Osteoblast (primary cell): ENCODE measurements around the gene NOC2L. TPM values are rescaled to one million over a fixed set of nuclear protein-coding genes. Genes with fewer than 3 reads are reported as not detected.

Experiments used
- DNase-seq: peaks from one replicate; pipeline ENCODE4 v3.0.0; 2011; ENCODE audit warnings: low spot score, mixed read lengths; ENCODE audit not compliant: insufficient read length; ENCODE audit errors: missing footprints
- H2AFZ ChIP-seq: 2 replicates; pipeline ENCODE4 v1.6.0; 2011; ENCODE audit warnings: mild to moderate bottlenecking, low read length
- H3K27ac ChIP-seq: 2 replicates; pipeline ENCODE4 v1.5.1; 2011; ENCODE audit warnings: mild to moderate bottlenecking, low read depth, low read length, moderate library complexity
- H3K27me3 ChIP-seq: 2 replicates; pipeline ENCODE4 v1.6.0; 2012; ENCODE audit warnings: mild to moderate bottlenecking, control low read depth, inconsistent platforms, low read length, moderate library complexity; ENCODE audit not compliant: insufficient read depth
- H3K36me3 ChIP-seq: 2 replicates; pipeline ENCODE4 v1.5.1; 2011; ENCODE audit warnings: mild to moderate bottlenecking, low read length, control low read depth, moderate library complexity; ENCODE audit not compliant: insufficient read depth
- H3K4me1 ChIP-seq: 2 replicates; pipeline ENCODE4 v1.5.1; 2011; ENCODE audit warnings: mild to moderate bottlenecking, low read length, control low read depth, moderate library complexity; ENCODE audit not compliant: insufficient read depth
- H3K4me2 ChIP-seq: 2 replicates; pipeline ENCODE4 v1.6.0; 2011; ENCODE audit warnings: mild to moderate bottlenecking, low read length; ENCODE audit not compliant: insufficient read depth
- H3K4me3 ChIP-seq: fragments of 200-600 bp; sonication (generic); 3 replicates; pipeline ENCODE4 v1.5.1; 2012; ENCODE audit warnings: mild to moderate bottlenecking, low read length, inconsistent platforms; ENCODE audit not compliant: insufficient read depth
- H3K79me2 ChIP-seq: 2 replicates; pipeline ENCODE4 v1.6.0; 2012; ENCODE audit warnings: mild to moderate bottlenecking, low read length, control low read depth, inconsistent platforms; ENCODE audit not compliant: insufficient read depth
- H3K9me3 ChIP-seq: 2 replicates; pipeline ENCODE4 v1.5.1; 2011; ENCODE audit warnings: low read depth, low read length, control low read depth
- H4K20me1 ChIP-seq: 2 replicates; pipeline ENCODE4 v1.6.0; 2012; ENCODE audit warnings: mild to moderate bottlenecking, low read length, control low read depth; ENCODE audit not compliant: insufficient read depth
- total RNA-seq: library from RNA; depleted of rRNA; stranded (reverse); fragments of >200 nt; gene quantifications from 2 replicates; pipeline ENCODE4 v1.2.3, GENCODE V29; 2012
- TF ChIP-seq, protein P1 (sequence below): IDR thresholded peaks from 2 replicates; pipeline ENCODE4 v1.5.1; 2011; ENCODE audit warnings: mild to moderate bottlenecking, low read depth, low read length, moderate library complexity; ENCODE audit errors: extremely low read depth

Gene NOC2L
- total RNA-seq, 1 donor, result 47.8 TPM

DNA sequence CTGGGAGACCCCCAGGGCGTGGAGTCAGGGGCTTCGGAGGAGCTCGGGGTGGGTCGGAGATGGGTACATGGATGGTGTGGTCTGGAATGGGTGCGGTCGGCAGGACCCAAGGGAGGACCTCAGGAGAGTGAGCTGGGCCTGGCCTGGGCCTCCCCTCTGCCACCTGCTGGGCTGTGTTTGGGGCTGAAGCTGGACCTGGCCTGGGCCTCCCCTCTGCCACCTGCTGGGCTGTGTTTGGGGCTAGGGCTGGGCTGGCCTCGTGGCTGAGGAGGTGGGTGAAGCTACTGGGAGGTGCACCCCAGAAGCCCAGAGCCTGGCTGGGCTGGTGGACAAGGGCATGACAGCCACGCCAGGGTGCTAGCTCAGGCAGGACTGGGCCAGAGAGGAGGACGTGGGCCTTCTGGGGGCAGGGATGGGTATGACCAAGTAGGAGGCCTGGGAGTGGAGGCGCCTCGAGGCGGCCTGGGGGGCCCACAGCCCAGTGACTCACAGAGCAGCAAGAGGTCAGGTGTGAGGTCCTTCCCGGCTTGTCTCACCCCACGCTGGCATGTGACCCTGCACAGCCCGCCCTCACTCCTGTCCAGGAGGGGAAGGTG is 20.9 kb downstream of the NOC2L start:
- Histone ChIP-seq H2AFZ (no peak overlapping the region), H3K36me3 (peaks cover 3% of the 10 kb centered on the region), H3K27me3 (no peaks in the 10 kb centered on the region), H3K4me1 (peaks cover 28% of the 10 kb centered on the region), H3K4me2 (no peak overlapping the region), H3K27ac (no peak overlapping the region), H3K9me3 (no peaks in the 10 kb centered on the region), H3K79me2 (no peaks in the 10 kb centered on the region), H4K20me1 (peaks cover 5% of the 10 kb centered on the region), H3K4me3 (no peak overlapping the region)
- TF ChIP-seq, protein P1, sequence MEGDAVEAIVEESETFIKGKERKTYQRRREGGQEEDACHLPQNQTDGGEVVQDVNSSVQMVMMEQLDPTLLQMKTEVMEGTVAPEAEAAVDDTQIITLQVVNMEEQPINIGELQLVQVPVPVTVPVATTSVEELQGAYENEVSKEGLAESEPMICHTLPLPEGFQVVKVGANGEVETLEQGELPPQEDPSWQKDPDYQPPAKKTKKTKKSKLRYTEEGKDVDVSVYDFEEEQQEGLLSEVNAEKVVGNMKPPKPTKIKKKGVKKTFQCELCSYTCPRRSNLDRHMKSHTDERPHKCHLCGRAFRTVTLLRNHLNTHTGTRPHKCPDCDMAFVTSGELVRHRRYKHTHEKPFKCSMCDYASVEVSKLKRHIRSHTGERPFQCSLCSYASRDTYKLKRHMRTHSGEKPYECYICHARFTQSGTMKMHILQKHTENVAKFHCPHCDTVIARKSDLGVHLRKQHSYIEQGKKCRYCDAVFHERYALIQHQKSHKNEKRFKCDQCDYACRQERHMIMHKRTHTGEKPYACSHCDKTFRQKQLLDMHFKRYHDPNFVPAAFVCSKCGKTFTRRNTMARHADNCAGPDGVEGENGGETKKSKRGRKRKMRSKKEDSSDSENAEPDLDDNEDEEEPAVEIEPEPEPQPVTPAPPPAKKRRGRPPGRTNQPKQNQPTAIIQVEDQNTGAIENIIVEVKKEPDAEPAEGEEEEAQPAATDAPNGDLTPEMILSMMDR, result peak; percentile 45
- DNase-seq, result peak; percentile 98

DNA sequence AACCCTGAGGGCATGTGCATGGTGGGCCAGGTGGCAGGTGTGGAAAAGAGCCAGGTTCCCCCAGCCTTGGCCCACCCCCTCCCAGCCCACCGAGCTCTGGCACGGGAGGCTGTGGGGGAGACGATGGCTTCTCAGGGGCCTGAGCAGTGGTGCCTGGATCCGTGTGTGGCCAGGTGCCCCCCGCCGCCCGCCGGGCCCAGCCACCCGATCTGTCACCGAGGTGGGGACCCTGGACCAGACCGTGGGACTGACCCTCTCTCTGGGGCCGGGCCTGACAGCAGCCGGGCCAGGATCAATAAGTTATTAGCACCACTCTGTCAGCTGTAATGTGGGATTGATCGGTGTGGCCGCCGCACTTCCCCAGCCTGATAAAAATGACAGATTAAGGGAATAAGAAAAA is 21.5 kb downstream of the NOC2L start:
- Histone ChIP-seq H2AFZ (no peak overlapping the region), H3K27ac (no peak overlapping the region), H3K4me2 (no peak overlapping the region), H3K4me1 (peaks cover 28% of the 10 kb centered on the region), H3K27me3 (no peaks in the 10 kb centered on the region), H3K4me3 (no peak overlapping the region), H3K79me2 (no peaks in the 10 kb centered on the region), H4K20me1 (peaks cover 5% of the 10 kb centered on the region), H3K9me3 (no peaks in the 10 kb centered on the region), H3K36me3 (peaks cover 3% of the 10 kb centered on the region)
- no peak for DNase-seq
- TF ChIP-seq, protein P1, result no peak

DNA sequence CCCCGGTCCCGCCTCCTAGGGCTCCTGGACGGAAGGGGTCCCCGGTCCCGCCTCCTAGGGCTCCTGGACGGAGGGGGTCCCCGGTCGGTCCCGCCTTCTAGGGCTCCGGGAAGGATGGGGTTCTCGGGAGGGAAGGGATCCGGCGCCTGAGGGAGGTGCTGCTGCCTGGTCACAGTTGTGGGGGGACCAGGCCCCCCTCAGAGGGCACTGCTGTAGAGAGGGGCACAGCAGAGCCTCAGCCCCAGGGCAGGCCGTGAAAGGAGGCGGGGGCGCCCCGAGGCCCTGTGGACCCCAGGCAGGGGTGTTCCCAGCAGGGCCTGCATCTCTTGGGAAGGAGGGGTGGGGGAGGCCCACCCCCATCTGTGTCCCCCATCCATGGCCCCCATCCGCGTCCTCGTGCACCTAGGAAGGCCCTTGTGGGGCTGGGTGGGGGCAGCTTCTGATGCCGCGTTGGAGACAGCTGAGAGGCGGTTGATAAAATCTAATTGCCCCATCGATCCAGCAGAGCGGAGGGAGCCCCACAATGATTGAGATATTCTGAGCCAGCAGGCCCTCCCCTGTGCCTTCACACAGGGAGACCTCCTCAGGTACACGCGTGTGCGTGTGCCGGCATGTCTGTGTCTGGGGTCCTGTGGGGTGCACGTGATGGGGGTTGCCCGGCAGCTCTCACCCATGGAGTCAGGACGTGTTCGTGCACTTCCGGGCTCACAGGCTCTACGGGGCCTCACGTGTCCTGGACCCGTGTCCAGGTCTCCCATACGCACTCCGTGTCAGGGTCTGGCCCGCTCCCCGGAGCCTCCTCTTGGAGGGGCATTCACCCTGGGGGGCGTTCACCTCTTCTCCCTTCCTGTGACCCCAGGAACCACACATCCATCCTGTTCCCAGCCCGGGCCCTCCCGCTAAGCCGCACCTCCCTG is 22.4 kb downstream of the NOC2L start:
- peaks cover 8% of the 10 kb centered on the region for H4K20me1 ChIP-seq
- no peaks in the 10 kb centered on the region for H3K27me3 ChIP-seq
- TF ChIP-seq, protein P1, result no peak
- no peak overlapping the region for H3K27ac ChIP-seq
- no peak overlapping the region for H3K4me2 ChIP-seq
- DNase-seq, result no peak
- no peaks in the 10 kb centered on the region for H3K79me2 ChIP-seq
- H3K36me3 ChIP-seq, result peaks cover 3% of the 10 kb centered on the region
- no peak overlapping the region for H3K4me3 ChIP-seq
- H3K9me3 ChIP-seq, result no peaks in the 10 kb centered on the region
- H3K4me1 ChIP-seq, result peaks cover 28% of the 10 kb centered on the region
- no peak overlapping the region for H2AFZ ChIP-seq

DNA sequence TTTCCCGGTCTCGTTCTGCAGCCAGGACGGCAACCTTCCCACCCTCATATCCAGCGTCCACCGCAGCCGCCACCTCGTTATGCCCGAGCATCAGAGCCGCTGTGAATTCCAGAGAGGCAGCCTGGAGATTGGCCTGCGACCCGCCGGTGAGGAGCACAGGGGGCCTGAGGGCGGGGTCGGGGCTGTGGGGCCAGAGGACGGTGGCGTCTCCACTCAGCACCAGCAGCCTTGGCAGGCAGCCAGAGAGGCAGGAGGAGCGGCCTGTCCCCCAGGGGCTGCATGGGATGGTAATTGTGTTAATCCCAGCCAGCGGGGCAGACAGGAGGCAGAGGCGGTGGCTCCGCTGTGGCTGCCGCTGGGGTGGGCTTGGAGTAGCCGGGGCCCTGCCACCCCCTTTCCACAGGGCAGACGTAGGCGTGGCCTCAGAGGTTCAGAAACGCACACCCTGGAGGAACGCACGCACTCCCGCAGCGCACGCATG is 23.3 kb downstream of the NOC2L start:
- Histone ChIP-seq H2AFZ (no peak overlapping the region), H3K27ac (no peak overlapping the region), H3K9me3 (no peaks in the 10 kb centered on the region), H3K27me3 (no peaks in the 10 kb centered on the region), H3K79me2 (no peaks in the 10 kb centered on the region), H3K4me2 (no peak overlapping the region), H4K20me1 (peaks cover 11% of the 10 kb centered on the region), H3K36me3 (peaks cover 3% of the 10 kb centered on the region), H3K4me3 (no peak overlapping the region), H3K4me1 (peaks cover 21% of the 10 kb centered on the region)
- DNase-seq, result no peak
- TF ChIP-seq, protein P1, result no peak
